Muscle layer of duodenum (tissue), 2 donors: ENCODE results near the gene SYCE1L.
A peak's percentile ranks its signal among the peaks of the same experiment; 100 is the strongest.

Source experiments
- H3K27ac ChIP-seq: one replicate; pipeline ENCODE4 v1.7.0; 2013; ENCODE audit warnings: mild to moderate bottlenecking, low read length
- H3K27me3 ChIP-seq: one replicate; pipeline ENCODE4 v1.7.0; 2013; ENCODE audit warnings: low read depth, mild to moderate bottlenecking, control low read depth, low read length
- H3K36me3 ChIP-seq, 2 donors: one replicate each; pipeline ENCODE4 v1.7.0; 2013; ENCODE audit warnings: low read length in 2 of 2, control low read depth in 1 of 2, mild to moderate bottlenecking in 1 of 2; ENCODE audit not compliant: insufficient read depth in 2 of 2, control insufficient read depth in 1 of 2
- H3K4me1 ChIP-seq, 2 donors: one replicate each; pipeline ENCODE4 v1.7.0; 2013; ENCODE audit warnings: low read length in 2 of 2, mild to moderate bottlenecking in 2 of 2, control low read depth in 1 of 2, moderate library complexity in 1 of 2; ENCODE audit not compliant: insufficient read depth in 2 of 2, control insufficient read depth in 1 of 2
- H3K4me3 ChIP-seq, 2 donors: one replicate each; pipeline ENCODE4 v1.7.0; 2013; ENCODE audit warnings: low read length in 2 of 2, low read depth in 1 of 2, mild to moderate bottlenecking in 1 of 2
- H3K9me3 ChIP-seq, 2 donors: one replicate each; pipeline ENCODE4 v1.7.0; 2013; ENCODE audit warnings: low read length in 2 of 2, control low read depth in 1 of 2, mild to moderate bottlenecking in 1 of 2; ENCODE audit not compliant: control insufficient read depth in 1 of 2
- donor health status: healthy.

The SYCE1L gene

GRCh38 chr16:77208382-77208781 is 9.2 kb downstream of the SYCE1L start:
- H3K4me1 ChIP-seq, result peaks cover 0 to 10% of the 10 kb centered on the region in 2 donors
- H3K4me3 ChIP-seq, result no peak overlapping the region
- no peaks in the 10 kb centered on the region for H3K27me3 ChIP-seq
- H3K9me3 ChIP-seq, result no peaks in the 10 kb centered on the region
- H3K36me3 ChIP-seq, result no peaks in the 10 kb centered on the region
- no peak overlapping the region for H3K27ac ChIP-seq

GRCh38 chr16:77211880-77212740 is 12.9 kb downstream of the SYCE1L start:
- H3K27ac ChIP-seq, result no peak overlapping the region
- H3K9me3 ChIP-seq, result no peaks in the 10 kb centered on the region
- peak overlapping the region; percentile 59 to 70 for H3K4me3 ChIP-seq
- peaks cover 0 to 10% of the 10 kb centered on the region in 2 donors for H3K4me1 ChIP-seq
- H3K36me3 ChIP-seq, result no peaks in the 10 kb centered on the region
- H3K27me3 ChIP-seq, result no peaks in the 10 kb centered on the region

- Histone ChIP-seq H3K27me3 (no peaks in the 10 kb centered on the region), H3K4me3 (peak overlapping the region; percentile 59 to 70), H3K36me3 (no peaks in the 10 kb centered on the region), H3K9me3 (no peaks in the 10 kb centered on the region), H3K4me1 (peaks cover 0 to 10% of the 10 kb centered on the region in 2 donors), H3K27ac (no peak overlapping the region)
Measured at GRCh38 chr16:77212741-77213541, 13.7 kb downstream of the SYCE1L start.

- no peak overlapping the region for H3K4me3 ChIP-seq
- no peaks in the 10 kb centered on the region for H3K36me3 ChIP-seq
- no peak overlapping the region for H3K27ac ChIP-seq
- H3K27me3 ChIP-seq, result no peaks in the 10 kb centered on the region
- H3K4me1 ChIP-seq, result peaks cover 0 to 10% of the 10 kb centered on the region in 2 donors
- H3K9me3 ChIP-seq, result no peaks in the 10 kb centered on the region
Measured at GRCh38 chr16:77213542-77214106, 14.4 kb downstream of the SYCE1L start.

- Histone ChIP-seq H3K4me3 (no peak overlapping the region), H3K9me3 (no peaks in the 10 kb centered on the region), H3K4me1 (peaks cover 0 to 10% of the 10 kb centered on the region in 2 donors), H3K27ac (no peak overlapping the region), H3K27me3 (no peaks in the 10 kb centered on the region), H3K36me3 (no peaks in the 10 kb centered on the region)
Measured at GRCh38 chr16:77214411-77215138, 15.4 kb downstream of the SYCE1L start.

GRCh38 chr16:77219437-77219836 is 20.2 kb downstream of the SYCE1L start:
- Histone ChIP-seq H3K9me3 (no peaks in the 10 kb centered on the region), H3K36me3 (no peaks in the 10 kb centered on the region), H3K4me1 (no peaks in the 10 kb centered on the region), H3K27ac (no peak overlapping the region), H3K27me3 (no peaks in the 10 kb centered on the region), H3K4me3 (no peak overlapping the region)

- H3K27ac ChIP-seq, result no peak overlapping the region
- H3K9me3 ChIP-seq, result no peaks in the 10 kb centered on the region
- H3K27me3 ChIP-seq, result no peaks in the 10 kb centered on the region
- H3K4me1 ChIP-seq, result no peaks in the 10 kb centered on the region
- no peak overlapping the region for H3K4me3 ChIP-seq
- no peaks in the 10 kb centered on the region for H3K36me3 ChIP-seq
Measured at GRCh38 chr16:77220427-77220826, 21.2 kb downstream of the SYCE1L start.

GRCh38 chr16:77221482-77221881 is 22.3 kb downstream of the SYCE1L start:
- peaks cover 4% of the 10 kb centered on the region for H3K27me3 ChIP-seq
- no peaks in the 10 kb centered on the region for H3K9me3 ChIP-seq
- H3K27ac ChIP-seq, result no peak overlapping the region
- no peaks in the 10 kb centered on the region for H3K36me3 ChIP-seq
- H3K4me3 ChIP-seq, result no peak overlapping the region
- no peaks in the 10 kb centered on the region for H3K4me1 ChIP-seq

GRCh38 chr16:77223184-77223583 is 24.0 kb downstream of the SYCE1L start:
- H3K4me1 ChIP-seq, result no peaks in the 10 kb centered on the region
- no peaks in the 10 kb centered on the region for H3K9me3 ChIP-seq
- peaks cover 4% of the 10 kb centered on the region for H3K27me3 ChIP-seq
- no peaks in the 10 kb centered on the region for H3K36me3 ChIP-seq
- no peak overlapping the region for H3K4me3 ChIP-seq
- H3K27ac ChIP-seq, result no peak overlapping the region

- no peak overlapping the region for H3K4me3 ChIP-seq
- H3K4me1 ChIP-seq, result no peaks in the 10 kb centered on the region
- peaks cover 4% of the 10 kb centered on the region for H3K27me3 ChIP-seq
- H3K9me3 ChIP-seq, result no peaks in the 10 kb centered on the region
- H3K36me3 ChIP-seq, result no peaks in the 10 kb centered on the region
- no peak overlapping the region for H3K27ac ChIP-seq
Measured at GRCh38 chr16:77225182-77225581, 26.0 kb downstream of the SYCE1L start.

GRCh38 chr16:77227745-77228144 is 28.5 kb downstream of the SYCE1L start:
- Histone ChIP-seq H3K4me1 (no peaks in the 10 kb centered on the region), H3K27me3 (peaks cover 4% of the 10 kb centered on the region), H3K9me3 (no peaks in the 10 kb centered on the region), H3K4me3 (no peak overlapping the region), H3K36me3 (no peaks in the 10 kb centered on the region), H3K27ac (no peak overlapping the region)
